NCI-H146 (cell line): ENCODE results near the gene PNKD.

Experiments
- DNase-seq: peaks from one replicate; lab custom pipeline; 2025; lab: John Stamatoyannopoulos, UW

The PNKD gene

DNA sequence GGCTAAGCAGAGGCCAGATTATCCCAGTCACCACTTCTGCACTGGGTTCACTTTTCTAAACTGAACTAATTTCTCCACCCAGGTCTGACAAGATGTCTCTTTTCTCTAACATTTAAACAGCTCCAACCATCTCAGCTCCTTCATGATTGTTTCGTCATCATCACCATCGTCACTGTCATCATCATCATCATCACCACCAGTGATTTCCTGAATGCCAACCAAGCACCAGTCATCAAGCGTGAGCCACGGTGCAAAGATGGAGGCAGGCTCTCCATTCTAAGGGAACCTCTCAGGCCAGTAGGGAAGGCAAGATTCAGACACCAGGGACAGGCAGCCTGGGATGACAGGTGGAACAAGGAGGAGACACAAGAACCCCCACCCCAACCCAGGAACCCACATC, 47.5 kb downstream of the PNKD start:
- no peak for DNase-seq

DNA sequence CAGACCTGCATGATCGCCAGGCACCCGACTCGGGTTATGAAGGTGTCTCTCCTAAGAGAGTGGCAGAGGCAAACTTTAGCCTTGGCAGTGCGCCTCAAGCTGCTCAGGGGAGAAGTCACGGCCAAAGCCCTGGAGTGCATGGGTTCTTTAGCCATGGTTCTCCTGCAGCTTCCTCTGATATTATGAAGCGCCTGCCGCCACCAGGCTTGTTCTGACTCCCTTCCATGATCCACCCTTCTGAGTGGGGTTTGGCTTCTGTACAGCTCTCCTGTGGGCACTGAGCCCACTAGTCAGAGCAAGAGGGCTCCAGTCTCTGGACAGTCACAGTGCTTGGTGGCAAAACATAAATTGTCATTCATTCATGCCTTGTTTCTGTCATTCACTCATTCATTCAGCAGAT, 47.9 kb downstream of the PNKD start:
- DNase-seq, result no peak

DNA sequence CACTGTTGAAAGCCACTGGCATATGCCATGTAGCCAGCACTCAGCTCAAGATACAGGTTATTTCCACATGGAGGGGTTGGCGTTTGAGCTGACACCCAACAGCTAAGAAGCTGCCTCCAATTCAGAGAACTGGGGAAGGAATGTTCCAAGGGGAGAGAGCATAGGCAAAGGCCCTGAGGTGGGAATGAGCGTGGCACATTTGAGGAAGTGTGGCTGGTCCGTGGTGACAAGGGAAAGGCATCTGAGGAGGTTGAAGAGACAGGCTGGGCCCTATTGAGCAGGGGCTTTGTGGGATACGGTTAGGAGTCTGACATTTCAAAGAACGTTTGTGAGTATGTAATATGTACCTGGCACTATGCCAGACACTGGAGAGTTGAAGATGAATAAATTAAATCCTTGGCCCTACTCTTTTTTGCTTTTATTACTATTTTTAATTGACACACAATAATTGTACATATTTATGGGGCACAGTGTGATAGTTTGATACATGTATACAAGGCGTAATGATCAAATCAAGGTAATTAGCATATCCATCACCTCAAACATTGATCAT, 49.6 kb downstream of the PNKD start:
- DNase-seq, result peak; percentile 9

DNA sequence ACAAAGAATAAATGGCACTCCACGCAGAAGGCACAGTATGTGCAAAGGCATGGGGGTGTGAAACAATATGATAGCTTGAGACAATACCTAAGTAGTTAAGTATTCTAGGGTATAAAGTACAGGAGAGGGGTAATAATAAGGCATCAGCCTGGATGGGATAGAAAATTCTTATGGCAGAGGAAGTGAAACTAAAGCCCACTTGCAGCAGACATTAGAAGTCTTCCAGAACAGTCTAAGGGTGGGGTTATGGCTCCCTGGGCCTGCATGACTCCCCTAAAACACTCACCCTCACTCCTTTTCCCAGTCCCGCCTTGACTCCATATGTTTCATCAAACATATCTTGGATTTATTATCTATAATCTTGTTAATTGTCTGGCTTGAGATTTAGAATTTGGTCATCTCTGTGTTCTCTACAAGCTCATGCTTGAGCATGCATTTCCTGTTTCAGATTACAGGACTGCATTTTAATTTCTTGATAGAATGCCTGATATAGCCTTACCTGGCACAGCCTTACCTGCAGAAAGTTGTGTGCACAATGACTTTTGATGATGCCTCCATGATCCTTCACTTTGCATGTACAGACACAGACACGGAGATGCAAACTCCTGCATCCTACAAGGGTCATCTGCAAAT, 50.5 kb downstream of the PNKD start:
- no peak for DNase-seq

DNA sequence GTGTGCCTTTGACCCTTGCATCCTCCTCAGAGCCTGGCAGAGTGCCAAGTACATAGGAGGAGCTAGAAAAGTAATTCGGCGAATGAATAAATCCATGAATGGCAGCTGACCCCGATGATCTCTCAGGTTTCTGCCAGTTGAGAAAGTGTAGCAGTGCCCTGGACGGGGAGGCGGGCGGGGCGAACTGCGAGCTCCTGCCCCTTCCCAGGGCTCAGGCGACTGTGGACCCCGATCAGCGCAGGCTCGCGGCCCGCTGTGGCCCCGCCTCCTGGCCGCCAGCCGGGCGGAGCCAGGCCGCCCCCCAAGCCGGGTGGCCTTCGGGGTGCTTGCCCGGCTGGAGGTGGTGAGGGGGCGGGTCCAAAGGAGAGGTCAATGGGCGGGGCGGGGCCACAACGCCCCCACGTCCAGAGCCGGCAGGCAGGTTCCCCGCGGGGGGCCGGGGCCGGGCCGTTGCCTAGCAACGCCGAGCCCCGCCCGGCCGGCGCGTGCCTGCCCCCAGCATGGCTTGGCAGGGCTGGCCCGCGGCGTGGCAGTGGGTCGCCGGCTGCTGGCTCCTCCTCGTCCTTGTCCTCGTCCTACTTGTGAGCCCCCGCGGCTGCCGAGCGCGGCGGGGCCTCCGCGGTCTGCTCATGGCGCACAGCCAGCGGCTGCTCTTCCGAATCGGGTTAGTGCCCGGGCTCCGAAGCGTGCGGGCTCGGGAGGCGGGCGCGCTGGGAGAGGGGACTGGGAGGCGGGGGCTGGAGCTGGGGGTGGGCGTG, 52.6 kb downstream of the PNKD start:
- DNase-seq, result peak; percentile 88

DNA sequence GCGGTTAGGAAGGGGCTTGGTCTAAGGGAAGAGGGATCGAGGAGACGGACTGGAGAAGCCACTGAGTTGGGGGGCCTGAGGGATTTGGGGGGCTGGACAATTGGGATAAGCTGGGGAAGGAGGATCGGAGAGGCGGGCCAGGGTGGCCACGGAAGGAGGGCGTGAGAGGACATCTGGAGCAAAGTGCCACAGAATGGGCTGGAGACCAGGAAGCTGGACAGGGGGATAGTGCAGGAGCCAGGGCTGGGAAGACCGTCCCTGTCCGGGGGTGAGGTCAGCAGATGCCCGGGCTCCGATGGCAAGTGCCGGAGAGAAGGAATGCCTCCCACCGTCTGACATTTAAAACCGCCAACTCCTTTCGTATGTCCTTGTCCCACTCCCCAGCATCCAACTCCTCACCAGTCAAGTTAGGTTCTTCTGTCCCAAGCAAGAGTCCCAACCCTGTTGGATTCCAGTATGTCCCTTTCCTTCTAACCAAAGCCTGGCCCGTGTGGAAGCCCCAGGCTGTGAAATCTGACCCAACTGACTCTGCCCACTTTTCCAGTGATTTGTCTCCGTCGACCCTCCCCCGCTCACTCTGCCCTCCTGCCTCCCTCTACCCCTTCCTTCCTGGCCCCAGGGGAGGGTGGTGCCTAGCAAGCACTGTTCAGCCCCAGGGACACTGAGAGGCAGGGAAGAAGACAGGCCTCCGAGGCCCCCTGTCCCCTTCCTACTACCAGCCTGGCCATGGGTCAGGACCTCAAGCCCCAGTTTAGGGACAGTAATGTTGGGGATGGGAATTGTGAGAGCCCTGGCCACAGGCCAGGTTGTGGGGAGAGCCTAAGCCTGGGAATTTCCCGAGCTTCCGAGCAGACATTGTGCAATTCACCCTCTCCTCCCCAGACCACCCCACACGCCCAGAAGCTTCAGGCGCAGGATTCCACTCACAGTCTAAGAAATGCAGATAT, 53.5 kb downstream of the PNKD start:
- peak; percentile 19 for DNase-seq

DNA sequence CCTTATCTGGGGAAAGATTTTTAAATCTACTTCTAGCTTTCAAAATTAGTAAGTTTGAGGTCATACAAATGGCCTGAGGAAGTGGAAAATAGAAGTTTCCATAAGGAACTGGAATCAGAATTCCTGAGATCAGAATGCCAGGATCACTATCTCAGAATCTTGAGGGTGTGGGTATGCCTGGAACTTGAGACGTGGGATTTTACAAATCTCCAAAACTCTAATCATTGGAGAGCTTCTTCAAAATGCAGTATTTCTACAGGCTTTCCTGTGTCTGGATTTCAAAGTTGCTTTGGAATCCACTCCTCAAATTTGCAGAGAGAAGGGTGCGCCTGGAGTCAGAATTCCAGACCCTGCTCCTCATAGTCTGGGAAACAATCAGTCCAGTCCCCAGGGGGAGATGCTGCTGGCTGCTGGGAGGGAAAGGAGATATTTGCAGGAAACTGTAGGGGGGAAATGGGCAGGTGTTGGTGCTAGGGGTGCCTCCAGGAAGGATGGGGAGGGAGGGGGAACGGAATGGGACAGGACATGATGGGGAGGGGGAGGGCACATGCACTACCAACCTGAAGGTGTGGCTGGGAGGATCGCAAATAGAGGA, 55.3 kb downstream of the PNKD start:
- peak; percentile 15 for DNase-seq

DNA sequence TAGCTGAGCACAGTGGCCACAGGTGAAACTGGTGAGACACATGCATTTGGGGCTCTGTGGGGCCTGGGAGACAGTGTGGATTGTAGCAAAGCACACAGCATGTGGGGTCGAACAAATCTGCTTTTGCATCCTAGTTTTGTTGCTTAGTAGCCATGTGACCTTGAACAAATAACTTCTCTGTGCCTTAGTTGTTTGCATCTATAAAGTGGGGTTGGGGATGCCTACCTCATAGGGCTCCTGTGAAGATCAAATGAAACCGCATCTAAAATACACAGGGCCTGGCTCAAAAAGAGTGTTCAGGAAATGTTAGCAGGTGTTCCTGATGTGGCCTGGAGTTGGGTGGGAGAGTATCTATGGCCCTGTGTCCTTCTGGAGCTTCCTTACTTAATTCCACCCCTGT, 56.0 kb downstream of the PNKD start:
- DNase-seq, result no peak

DNA sequence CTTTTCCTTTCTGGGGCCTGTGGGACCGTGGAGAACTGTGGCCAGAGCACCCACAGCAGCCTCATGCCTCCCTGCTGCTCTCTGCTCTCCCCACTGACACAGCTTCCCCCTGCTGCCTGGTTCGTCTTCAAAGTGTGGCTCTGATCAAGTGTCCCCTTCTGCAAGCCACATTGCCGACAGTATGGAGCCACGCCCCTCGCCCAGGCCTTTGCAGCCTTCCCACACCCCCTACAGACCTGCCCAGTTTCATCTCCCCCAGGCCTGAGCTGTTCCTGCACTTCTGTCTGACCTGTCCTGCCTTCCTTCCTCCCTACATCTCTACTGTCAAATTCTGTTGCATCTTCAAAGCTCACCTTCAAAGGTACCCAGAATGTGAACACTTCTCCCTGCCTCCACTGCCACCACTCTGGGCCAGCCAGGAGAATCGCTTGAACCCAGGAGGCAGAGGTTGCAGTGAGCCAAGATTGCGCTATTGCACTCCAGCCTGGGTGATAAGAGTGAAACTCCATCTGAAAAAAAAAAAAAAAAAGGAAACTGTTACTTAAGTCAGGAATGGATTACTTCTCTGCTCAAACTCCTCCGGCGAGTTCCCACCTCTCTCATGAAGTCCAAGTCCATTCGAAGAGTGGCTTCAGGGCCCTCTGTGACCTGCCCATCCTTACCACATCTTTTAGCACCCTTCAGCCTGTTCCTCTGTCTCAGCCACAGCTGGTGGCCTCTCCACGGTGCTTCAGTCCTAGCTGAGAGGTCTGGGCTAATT, 57.3 kb downstream of the PNKD start:
- no peak for DNase-seq

DNA sequence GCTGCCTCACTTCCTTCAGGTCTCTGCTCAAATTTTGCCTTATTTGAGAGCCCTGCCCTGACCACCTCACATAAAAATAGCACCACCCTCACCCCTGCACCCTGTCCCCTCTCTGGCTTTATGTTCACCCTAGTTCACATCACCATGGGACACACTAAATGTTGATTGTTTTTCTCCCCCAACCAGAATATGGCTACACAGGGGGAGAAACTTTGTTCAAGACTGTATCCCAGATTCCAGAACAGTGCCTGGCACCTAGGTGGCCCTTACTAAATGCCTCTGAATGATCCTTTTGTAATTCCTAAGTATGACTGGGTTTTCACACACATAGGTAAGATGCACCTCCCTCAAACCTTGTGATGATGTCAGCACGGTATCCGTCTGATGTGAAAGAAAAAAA, 58.0 kb downstream of the PNKD start:
- DNase-seq, result no peak

DNA sequence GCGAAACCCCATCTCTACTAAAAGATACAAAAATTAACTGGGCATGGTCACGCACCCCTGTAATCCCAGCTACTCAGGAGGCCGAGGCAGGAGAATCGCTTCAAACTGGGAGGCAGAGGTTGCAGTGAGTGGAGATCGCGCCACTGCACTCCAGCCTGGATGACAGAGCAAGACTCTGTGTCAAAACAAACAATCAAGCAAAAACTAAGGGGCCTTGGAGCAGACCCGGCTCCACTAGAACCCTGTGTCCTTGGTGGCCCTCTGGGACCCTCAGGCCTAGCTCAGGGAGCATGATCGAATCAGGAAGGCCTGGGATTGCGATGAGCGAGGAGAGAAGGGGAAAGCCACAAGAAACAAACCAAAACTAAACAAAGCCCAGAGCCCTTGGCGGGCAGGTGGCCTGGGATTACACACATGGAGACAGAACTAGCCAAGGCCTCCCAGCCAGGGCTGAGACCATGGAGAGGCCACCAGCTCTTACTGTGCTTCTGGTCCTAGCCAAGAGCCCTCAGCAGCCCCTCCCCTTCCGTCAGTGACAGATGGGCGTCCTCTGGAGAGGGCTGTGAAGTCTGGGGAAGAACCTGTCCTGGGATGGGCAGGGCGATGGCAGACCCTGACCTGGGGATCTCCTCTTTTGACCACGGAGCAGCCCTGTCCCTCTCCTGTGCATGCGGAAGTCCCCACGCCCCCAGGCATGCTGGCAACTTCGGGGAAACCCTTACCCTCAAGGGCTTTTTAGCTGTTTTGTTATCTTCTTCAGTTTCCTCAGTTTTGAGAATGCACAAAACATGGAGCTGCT, 58.9 kb downstream of the PNKD start:
- DNase-seq, result no peak

DNA sequence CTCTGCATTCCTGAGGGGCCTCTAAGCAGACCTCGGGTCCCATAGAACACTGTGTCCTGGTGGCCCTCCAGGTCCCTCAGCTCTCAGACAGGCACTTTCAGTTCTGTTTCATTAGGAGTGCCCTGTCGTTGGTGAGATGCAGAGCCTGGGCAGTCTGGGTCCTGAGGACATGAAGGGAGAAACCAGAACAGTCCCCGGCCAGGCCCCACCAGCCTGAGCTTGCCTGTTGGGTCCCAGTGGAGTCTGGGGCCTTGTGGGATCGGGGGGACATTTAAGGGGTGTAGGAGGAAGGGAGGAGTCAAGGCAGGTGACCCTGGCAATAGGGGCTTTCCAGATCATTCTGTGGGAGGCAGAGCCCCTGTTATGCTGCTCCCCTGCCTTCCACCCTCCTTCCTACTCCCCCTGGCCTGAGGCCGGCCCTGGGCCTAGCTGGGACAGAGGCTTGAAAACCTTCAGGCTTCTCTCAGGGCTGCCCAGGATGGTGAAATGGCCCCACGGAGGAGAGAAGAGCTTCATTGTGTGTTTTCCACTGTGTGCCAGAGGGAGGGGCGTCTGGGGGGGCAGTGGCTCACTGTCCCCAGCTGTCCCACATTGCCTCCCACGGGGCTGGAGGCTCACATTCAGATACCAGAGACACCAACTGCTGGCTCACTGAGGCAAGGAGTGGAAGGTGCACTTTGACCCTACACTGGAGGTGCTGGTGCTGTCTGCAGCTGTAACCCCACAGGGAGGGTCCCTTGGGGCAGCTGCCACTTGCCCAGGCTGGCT, 59.7 kb downstream of the PNKD start:
- DNase-seq, result no peak

DNA sequence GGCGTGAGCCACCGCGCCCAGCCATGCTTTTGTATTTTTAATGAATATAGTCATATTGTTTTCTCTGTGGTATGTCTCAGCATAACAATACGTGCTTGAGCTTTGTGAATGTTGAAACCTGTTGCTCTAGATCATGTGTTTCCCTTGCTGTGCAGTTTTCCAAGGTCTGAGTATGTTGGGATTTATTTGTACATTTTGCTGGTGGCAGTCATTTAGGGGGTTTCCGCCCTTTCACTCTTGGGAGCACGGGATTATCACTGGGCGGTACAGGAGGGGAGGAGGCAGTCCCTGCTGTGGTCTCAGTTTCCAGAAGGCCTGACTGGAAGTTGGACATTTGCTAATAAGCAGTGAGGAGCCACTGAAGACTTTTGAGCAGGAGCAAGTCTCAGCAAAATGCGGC, 61.4 kb downstream of the PNKD start:
- no peak for DNase-seq

DNA sequence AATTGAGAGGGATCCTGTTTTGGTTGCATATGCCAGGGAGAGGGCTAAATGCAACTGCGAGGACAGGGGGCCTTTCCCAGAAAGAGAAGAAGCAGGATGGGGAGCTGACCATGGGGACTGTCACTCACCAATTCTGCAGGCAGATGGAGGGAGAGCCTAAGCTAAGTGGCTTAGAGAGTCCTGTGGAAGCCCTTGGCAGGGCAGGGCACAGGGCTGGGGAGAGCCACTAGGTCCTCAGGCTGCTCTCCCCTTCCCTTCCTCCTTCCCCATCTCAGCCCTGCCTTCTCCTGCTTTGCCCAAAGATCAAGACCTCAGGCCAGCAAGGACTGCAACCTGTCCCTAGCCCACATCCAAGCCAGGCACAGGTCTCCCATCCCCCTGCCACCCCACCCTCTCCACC, 62.0 kb downstream of the PNKD start:
- DNase-seq, result no peak

DNA sequence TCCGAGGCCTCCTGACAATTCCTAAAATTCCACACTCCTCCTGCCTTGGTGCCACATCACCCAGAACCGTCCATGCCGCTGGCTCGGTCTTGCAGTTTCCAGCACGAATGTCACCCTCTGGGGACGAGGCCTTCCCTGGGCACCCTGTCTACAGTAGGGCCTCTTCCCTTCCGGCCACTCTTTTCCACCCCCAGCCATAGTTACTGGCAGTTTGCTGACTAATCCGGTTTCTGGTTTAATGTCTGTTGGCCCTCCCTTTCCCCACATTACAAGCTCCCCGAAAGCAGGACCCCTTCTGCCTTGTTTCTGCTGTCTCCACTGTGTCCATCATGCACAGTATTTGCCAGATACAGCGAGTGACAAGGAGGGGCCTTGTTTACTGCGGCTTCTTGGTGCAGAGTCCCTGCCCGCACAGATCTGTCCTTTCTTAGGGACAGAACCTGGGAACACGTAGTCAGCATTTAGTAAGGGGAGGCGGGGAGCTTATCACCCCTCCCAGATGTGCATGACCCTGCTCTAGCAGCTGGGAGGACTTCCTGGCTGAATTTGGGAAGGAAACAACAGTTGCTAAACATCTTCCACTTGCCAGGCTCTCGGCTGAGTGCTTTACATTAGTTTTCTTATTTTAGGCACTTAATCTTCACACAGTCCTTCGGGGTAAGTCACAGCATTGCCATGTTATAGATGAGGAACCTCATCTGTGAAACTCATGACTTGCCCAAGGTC, 62.8 kb downstream of the PNKD start:
- no peak for DNase-seq

DNA sequence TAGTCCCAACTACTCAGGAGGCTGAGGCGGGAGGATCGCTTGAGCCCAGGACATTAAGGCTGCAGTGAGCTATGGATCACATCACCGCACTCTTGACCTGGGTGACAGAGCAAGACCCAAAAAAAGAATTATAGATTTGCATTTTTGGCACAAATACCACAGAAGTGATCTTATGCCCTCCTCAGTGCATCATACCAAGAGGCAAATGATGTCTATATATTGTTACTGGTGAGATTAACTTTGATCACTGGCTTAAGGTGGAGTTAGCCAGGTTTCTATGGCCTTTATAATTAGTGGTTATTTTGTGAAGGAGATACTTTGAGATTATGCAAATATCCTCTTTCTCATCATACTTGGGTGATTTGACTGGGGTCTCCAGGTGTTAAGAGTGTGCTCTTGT, 64.2 kb downstream of the PNKD start:
- no peak for DNase-seq

DNA sequence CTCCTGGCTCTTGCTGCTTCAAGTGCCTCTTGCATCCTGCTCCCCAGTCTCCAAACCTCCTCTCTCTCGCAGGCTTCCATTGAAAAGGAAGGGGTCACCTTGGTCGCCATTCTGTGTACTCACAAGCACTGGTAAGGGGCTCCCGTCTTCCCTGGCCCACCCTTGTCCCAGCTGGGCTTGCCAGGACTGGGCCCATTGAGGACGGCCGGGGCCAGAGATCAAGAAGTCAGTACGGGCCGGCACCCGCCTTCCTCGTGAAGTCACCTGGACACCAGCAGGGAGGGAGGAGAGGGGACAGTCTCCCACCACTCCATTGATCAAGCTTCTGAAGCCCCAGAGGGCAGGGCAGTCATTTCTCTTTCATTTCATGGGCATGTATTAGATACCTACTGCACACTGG, 70.3 kb downstream of the PNKD start:
- no peak for DNase-seq

DNA sequence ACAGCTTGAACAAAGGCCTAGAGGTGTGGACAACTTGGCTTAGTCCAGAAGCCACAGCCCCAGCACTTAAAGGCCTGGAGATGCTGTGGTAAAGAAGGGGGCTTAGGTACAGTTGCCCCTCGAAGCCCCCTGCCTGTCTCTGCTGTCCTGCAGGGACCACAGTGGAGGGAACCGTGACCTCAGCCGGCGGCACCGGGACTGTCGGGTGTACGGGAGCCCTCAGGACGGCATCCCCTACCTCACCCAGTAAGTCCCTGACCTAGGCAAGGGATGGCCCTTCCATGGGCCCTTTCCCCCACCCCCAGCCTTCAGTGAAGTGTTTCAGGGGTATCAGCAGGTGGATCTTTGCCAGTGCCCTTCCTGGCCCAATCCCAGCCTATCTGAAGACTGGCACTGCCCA, 71.1 kb downstream of the PNKD start:
- DNase-seq, result no peak

DNA sequence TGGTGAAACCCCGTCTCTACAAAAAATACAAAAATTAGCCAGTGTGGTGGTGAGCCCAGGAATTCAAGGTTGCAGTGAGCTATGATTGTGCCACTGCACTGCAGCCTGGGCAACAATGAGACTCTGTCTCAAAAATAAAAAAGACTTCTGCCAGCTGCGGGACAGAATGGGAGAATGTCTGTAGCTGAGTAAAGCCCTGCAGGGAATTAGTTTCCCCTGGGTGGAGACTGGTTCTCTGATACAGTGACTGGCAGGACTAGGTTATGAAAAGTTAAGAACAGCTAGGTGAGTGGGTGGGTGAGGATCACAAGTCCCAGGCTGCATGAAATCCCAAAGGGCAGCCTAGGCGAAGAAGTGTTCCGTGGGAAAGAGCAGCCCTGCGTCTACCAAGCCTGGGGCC, 72.5 kb downstream of the PNKD start:
- no peak for DNase-seq
